Measurements from ENCODE around the gene COPS7A.
A peak's percentile ranks its signal among the peaks of the same experiment; 100 is the strongest.

The COPS7A gene

GRCh38 chr12:6751767-6752166, 27.9 kb downstream of the COPS7A start:
- DNase-seq (ENCODE audit: low spot score) = no peak

- DNase-seq (ENCODE audit: low spot score) = no peak
Measured at GRCh38 chr12:6752167-6752920, 28.5 kb downstream of the COPS7A start.

GRCh38 chr12:6752921-6753771, 29.3 kb downstream of the COPS7A start, which contains the start of gene MLF2:
Gene MLF2, minus strand, starts transcription at chr12:6753141. Its CDS starts 807 bp downstream, at chr12:6752334.
- peak; percentile 98 for DNase-seq (ENCODE audit: low spot score)

GRCh38 chr12:6753772-6754356, 30.0 kb downstream of the COPS7A start:
- DNase-seq (ENCODE audit: low spot score) = no peak

- no peak for DNase-seq (ENCODE audit: low spot score)
Measured at GRCh38 chr12:6754411-6754810, 30.6 kb downstream of the COPS7A start.

GRCh38 chr12:6757028-6757690, 33.3 kb downstream of the COPS7A start:
- DNase-seq (ENCODE audit: low spot score) = no peak

- DNase-seq (ENCODE audit: low spot score) = no peak
Measured at GRCh38 chr12:6758506-6759095, 34.8 kb downstream of the COPS7A start.

GRCh38 chr12:6759741-6760140, 35.9 kb downstream of the COPS7A start:
- no peak for DNase-seq (ENCODE audit: low spot score)

GRCh38 chr12:6763380-6763779, 39.5 kb downstream of the COPS7A start:
- no peak for DNase-seq (ENCODE audit: low spot score)

- peak; percentile 82 for DNase-seq (ENCODE audit: low spot score)
Measured at GRCh38 chr12:6764011-6764828, 40.4 kb downstream of the COPS7A start.

- no peak for DNase-seq (ENCODE audit: low spot score)
Measured at GRCh38 chr12:6765048-6765633, 41.3 kb downstream of the COPS7A start.

- no peak for DNase-seq (ENCODE audit: low spot score)
Measured at GRCh38 chr12:6765634-6766581, 42.1 kb downstream of the COPS7A start, which contains the start of gene PTMS. Gene PTMS, plus strand, starts transcription at chr12:6766363. Its CDS starts 343 bp downstream, at chr12:6766706.

GRCh38 chr12:6766651-6767349, 43.0 kb downstream of the COPS7A start:
- no peak for DNase-seq (ENCODE audit: low spot score)

GRCh38 chr12:6767353-6768319, 43.8 kb downstream of the COPS7A start:
- no peak for DNase-seq (ENCODE audit: low spot score)

GRCh38 chr12:6768437-6768914, 44.6 kb downstream of the COPS7A start:
- no peak for DNase-seq (ENCODE audit: low spot score)

- no peak for DNase-seq (ENCODE audit: low spot score)
Measured at GRCh38 chr12:6768990-6769389, 45.1 kb downstream of the COPS7A start.

GRCh38 chr12:6769666-6770065, 45.8 kb downstream of the COPS7A start:
- no peak for DNase-seq (ENCODE audit: low spot score)

Measured in kidney capillary endothelial cell (primary cell).